ENCODE measurements around the gene IDE.
"Not testable (repeated sequence)": the region's sequence is repeated elsewhere in the genome, so short reads cannot be mapped to it uniquely, and the experiment has no call there.

The IDE gene

GRCh38 chr10:92404612-92405418 is 169.1 kb downstream of the IDE start:
- H3K36me3 ChIP-seq (ENCODE audit: control insufficient read depth, insufficient read depth, low read length) = no peaks in the 10 kb centered on the region
- no peaks in the 10 kb centered on the region for H3K27me3 ChIP-seq (ENCODE audit: control insufficient read depth, insufficient read depth, low read length)
- no peaks in the 10 kb centered on the region for H3K79me2 ChIP-seq
- no peaks in the 10 kb centered on the region for H3K4me1 ChIP-seq
- H3K27ac ChIP-seq = no peak overlapping the region
- no peak for TF ChIP-seq CTCF (IDR thresholded peaks at IDR 0.05)
- peak overlapping the region; percentile 69 for H2AFZ ChIP-seq
- no peak overlapping the region for H3K4me2 ChIP-seq (ENCODE audit: low read length)
- H3K4me3 ChIP-seq (ENCODE audit: low read depth, low read length) = no peak overlapping the region
- H3K9ac ChIP-seq = no peak overlapping the region
- no peaks in the 10 kb centered on the region for H3K9me3 ChIP-seq (ENCODE audit: control insufficient read depth, low read length)

GRCh38 chr10:92402234-92402633 is 171.7 kb downstream of the IDE start:
- not testable (repeated sequence) for H3K9me3 ChIP-seq (ENCODE audit: control insufficient read depth, low read length); H3K79me2 ChIP-seq; H3K27me3 ChIP-seq (ENCODE audit: control insufficient read depth, insufficient read depth, low read length); H3K27ac ChIP-seq; H3K4me1 ChIP-seq; H3K9ac ChIP-seq; H2AFZ ChIP-seq; H3K4me2 ChIP-seq (ENCODE audit: low read length); H3K4me3 ChIP-seq (ENCODE audit: low read depth, low read length); H3K36me3 ChIP-seq (ENCODE audit: control insufficient read depth, insufficient read depth, low read length)

Data from parathyroid adenoma (tissue), 2 donors.